SK-N-SH treated with all-trans-retinoic acid at 6 μM for 48 hours (cell line): ENCODE measurements around the gene EEF1AKMT3.

Source experiments
- ATAC-seq: fragments of 200-7000 bp; cut with Tn5 transposase; 3 replicates; pipeline ENCODE4 v1.9.1; 2020; ENCODE audit warnings: mild to moderate bottlenecking, moderate library complexity
- ARNTL ChIP-seq: fragments of 450-650 bp; formaldehyde crosslinking; IDR thresholded peaks from 2 replicates; pipeline ENCODE4 v1.5.0; 2020; ENCODE audit warnings: low read depth, mild to moderate bottlenecking, moderate library complexity, borderline replicate concordance
- CSDC2 ChIP-seq: fragments of 250-450 bp; sonication (Bioruptor Pico); IDR thresholded peaks from 2 replicates; pipeline ENCODE4 v1.5.0; 2020; ENCODE audit warnings: mild to moderate bottlenecking, moderate library complexity
- ESRRG ChIP-seq: fragments of 250-450 bp; sonication (Bioruptor Pico); IDR thresholded peaks from 2 replicates; pipeline ENCODE4 v1.6.1; 2021; ENCODE audit warnings: mild to moderate bottlenecking
- GLIS3 ChIP-seq: fragments of 250-450 bp; sonication (Bioruptor Pico); IDR thresholded peaks from 2 replicates; pipeline ENCODE4 v1.5.0; 2020; ENCODE audit warnings: mild to moderate bottlenecking, moderate library complexity
- OSR1 ChIP-seq: fragments of 250-450 bp; sonication (Bioruptor Pico); IDR thresholded peaks from 2 replicates; pipeline ENCODE4 v1.8.0; 2022; ENCODE audit warnings: moderate library complexity, mild to moderate bottlenecking, inconsistent platforms
- PPARA ChIP-seq: fragments of 250-450 bp; sonication (Bioruptor Pico); IDR thresholded peaks from 2 replicates; pipeline ENCODE4 v1.5.0; 2020; ENCODE audit warnings: mild to moderate bottlenecking, borderline replicate concordance
- SNAI2 ChIP-seq: fragments of 250-450 bp; sonication (Bioruptor Pico); IDR thresholded peaks from 2 replicates; pipeline ENCODE4 v1.5.0; 2020; ENCODE audit warnings: mild to moderate bottlenecking, moderate library complexity
- ZFP30 ChIP-seq: fragments of 450-650 bp; formaldehyde crosslinking; IDR thresholded peaks from 2 replicates; pipeline ENCODE4 v1.5.0; 2022; ENCODE audit warnings: mild to moderate bottlenecking, moderate library complexity
- ZNF565 ChIP-seq: fragments of 450-650 bp; formaldehyde crosslinking; conservative IDR thresholded peaks from 2 replicates; pipeline ENCODE4 v1.5.0; 2020; ENCODE audit warnings: low read depth, mild to moderate bottlenecking, moderate library complexity
- ZNF8 ChIP-seq: fragments of 450-650 bp; formaldehyde crosslinking; IDR thresholded peaks from 2 replicates; pipeline ENCODE4 v1.5.0; 2020; ENCODE audit warnings: mild to moderate bottlenecking, moderate library complexity
- TF ChIP-seq, protein P1 (sequence below): fragments of 250-450 bp; sonication (Bioruptor Pico); IDR thresholded peaks from 2 replicates; pipeline ENCODE4 v1.5.1; 2021; ENCODE audit warnings: mild to moderate bottlenecking, moderate library complexity
- TF ChIP-seq, protein P2 (sequence below): fragments of 250-450 bp; sonication (Bioruptor Pico); IDR thresholded peaks from 2 replicates; pipeline ENCODE4 v1.8.0; 2021; ENCODE audit warnings: low read depth, mild to moderate bottlenecking, moderate library complexity, borderline replicate concordance
- TF ChIP-seq, protein P3 (sequence below): fragments of 250-450 bp; sonication (Bioruptor Pico); IDR thresholded peaks from 2 replicates; pipeline ENCODE4 v1.5.1; 2020; ENCODE audit warnings: low read depth, mild to moderate bottlenecking, moderate library complexity
- TF ChIP-seq, protein P4 (sequence below): fragments of 250-450 bp; sonication (Bioruptor Pico); IDR thresholded peaks from 2 replicates; pipeline ENCODE4 v1.5.0; 2020; ENCODE audit warnings: mild to moderate bottlenecking, moderate library complexity
- TF ChIP-seq, protein P5 (sequence below): fragments of 250-450 bp; sonication (Bioruptor Pico); IDR thresholded peaks from 2 replicates; pipeline ENCODE4 v1.8.0; 2020; ENCODE audit warnings: mild to moderate bottlenecking, moderate library complexity, borderline replicate concordance

The EEF1AKMT3 gene

DNA sequence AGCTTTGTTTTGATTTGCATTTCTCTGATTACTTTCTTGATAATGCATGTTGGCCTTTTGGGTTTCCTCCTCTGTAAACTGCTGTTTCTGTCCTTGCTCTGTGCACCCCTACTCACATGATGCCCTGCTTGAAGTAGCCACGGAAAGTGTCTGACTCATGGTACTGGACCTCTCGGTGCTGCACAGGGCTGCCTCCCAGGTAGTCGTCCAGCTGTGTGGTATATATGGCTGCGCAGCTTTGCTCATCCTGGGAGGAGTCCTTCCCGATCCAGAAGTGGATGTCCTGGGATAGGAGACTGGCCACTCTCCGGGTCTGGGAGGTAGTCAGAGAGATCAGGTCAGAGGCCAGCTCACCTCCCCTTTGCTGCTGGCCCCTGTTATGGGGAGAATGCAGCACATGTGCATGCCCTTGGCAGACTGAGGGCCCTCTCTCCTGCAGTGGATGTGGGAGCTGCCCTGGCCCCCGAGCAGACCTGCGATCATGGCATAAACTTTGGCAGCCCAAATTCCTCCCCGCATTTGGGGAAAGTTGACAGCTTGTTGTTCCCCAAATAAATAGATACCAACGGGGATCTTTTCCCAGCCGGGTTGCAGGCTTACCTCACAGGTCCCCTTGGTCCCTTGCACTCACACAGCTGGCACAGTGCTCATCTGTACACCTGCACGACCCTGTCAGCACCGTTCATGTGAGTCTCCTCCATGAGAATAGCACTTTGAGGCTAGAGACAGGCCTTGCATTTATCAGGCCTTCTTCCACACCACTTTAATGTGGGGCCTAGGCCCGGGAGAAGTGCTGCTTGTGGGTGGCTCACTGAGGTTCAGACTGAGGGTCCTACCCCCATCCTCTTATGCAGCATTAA is 40.9 kb downstream of the EEF1AKMT3 start:
- TF ChIP-seq, protein P1, sequence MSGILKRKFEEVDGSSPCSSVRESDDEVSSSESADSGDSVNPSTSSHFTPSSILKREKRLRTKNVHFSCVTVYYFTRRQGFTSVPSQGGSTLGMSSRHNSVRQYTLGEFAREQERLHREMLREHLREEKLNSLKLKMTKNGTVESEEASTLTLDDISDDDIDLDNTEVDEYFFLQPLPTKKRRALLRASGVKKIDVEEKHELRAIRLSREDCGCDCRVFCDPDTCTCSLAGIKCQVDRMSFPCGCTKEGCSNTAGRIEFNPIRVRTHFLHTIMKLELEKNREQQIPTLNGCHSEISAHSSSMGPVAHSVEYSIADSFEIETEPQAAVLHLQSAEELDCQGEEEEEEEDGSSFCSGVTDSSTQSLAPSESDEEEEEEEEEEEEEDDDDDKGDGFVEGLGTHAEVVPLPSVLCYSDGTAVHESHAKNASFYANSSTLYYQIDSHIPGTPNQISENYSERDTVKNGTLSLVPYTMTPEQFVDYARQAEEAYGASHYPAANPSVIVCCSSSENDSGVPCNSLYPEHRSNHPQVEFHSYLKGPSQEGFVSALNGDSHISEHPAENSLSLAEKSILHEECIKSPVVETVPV (CRISPR knock-in tag) = no peak
- TF ChIP-seq ESRRG (CRISPR knock-in tag) (no peak), ZNF565 (no peak), CSDC2 (CRISPR knock-in tag) (no peak), SNAI2 (CRISPR knock-in tag) (no peak), ZFP30 (CRISPR knock-in tag) (no peak), OSR1 (no peak), ZNF8 (CRISPR knock-in tag) (no peak)
- TF ChIP-seq, protein P2, sequence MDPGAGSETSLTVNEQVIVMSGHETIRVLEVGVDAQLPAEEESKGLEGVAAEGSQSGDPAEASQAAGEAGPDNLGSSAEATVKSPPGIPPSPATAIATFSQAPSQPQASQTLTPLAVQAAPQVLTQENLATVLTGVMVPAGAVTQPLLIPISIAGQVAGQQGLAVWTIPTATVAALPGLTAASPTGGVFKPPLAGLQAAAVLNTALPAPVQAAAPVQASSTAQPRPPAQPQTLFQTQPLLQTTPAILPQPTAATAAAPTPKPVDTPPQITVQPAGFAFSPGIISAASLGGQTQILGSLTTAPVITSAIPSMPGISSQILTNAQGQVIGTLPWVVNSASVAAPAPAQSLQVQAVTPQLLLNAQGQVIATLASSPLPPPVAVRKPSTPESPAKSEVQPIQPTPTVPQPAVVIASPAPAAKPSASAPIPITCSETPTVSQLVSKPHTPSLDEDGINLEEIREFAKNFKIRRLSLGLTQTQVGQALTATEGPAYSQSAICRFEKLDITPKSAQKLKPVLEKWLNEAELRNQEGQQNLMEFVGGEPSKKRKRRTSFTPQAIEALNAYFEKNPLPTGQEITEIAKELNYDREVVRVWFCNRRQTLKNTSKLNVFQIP (CRISPR knock-in tag) = no peak
- TF ChIP-seq, protein P3, sequence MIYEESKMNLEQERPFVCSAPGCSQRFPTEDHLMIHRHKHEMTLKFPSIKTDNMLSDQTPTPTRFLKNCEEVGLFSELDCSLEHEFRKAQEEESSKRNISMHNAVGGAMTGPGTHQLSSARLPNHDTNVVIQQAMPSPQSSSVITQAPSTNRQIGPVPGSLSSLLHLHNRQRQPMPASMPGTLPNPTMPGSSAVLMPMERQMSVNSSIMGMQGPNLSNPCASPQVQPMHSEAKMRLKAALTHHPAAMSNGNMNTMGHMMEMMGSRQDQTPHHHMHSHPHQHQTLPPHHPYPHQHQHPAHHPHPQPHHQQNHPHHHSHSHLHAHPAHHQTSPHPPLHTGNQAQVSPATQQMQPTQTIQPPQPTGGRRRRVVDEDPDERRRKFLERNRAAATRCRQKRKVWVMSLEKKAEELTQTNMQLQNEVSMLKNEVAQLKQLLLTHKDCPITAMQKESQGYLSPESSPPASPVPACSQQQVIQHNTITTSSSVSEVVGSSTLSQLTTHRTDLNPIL (CRISPR knock-in tag) = no peak
- TF ChIP-seq, protein P4, sequence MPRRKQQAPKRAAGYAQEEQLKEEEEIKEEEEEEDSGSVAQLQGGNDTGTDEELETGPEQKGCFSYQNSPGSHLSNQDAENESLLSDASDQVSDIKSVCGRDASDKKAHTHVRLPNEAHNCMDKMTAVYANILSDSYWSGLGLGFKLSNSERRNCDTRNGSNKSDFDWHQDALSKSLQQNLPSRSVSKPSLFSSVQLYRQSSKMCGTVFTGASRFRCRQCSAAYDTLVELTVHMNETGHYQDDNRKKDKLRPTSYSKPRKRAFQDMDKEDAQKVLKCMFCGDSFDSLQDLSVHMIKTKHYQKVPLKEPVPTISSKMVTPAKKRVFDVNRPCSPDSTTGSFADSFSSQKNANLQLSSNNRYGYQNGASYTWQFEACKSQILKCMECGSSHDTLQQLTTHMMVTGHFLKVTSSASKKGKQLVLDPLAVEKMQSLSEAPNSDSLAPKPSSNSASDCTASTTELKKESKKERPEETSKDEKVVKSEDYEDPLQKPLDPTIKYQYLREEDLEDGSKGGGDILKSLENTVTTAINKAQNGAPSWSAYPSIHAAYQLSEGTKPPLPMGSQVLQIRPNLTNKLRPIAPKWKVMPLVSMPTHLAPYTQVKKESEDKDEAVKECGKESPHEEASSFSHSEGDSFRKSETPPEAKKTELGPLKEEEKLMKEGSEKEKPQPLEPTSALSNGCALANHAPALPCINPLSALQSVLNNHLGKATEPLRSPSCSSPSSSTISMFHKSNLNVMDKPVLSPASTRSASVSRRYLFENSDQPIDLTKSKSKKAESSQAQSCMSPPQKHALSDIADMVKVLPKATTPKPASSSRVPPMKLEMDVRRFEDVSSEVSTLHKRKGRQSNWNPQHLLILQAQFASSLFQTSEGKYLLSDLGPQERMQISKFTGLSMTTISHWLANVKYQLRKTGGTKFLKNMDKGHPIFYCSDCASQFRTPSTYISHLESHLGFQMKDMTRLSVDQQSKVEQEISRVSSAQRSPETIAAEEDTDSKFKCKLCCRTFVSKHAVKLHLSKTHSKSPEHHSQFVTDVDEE (CRISPR knock-in tag) = no peak
- no peak; the same call in 2 of the 3 replicates for ATAC-seq

DNA sequence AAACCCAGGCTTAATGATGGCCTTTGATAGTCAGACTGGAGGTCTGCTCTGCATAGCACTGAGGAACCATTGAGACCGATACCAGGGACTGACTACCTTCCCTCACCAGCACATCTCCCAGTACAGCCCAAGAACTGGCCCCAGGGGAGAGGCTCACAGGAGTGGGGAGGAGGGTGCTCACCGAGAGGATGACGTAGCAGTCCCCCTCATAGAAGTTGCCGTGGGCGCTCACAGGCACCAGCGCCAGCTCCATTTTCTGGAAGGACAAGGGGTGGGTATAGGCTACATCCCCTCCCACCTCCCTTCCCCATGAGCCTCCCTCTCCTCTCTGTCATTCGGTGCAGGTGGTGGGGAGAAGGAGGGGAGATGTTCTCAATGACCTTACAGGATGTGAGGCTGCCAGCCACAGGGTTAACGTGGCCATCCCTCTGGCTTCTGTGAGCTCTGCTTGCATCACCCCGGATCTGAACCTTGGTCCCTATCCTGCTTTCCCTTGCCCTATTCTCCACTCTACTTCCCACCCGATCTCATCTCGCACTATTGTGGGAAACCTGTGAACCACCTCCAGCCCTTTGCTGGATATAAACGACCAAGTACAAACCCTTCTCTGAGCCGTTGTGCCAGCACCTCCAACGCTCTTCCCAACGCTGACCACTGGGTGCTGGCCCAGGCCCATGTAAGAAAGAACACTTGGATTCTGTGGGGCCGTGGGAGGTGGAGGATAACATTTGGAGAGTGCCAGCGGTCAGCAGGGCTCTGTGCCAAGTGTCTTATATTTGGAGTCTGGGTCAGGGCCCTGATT is 41.8 kb downstream of the EEF1AKMT3 start:
- TF ChIP-seq, protein P1 (CRISPR knock-in tag) = no peak
- TF ChIP-seq, protein P4 (CRISPR knock-in tag) = no peak
- TF ChIP-seq GLIS3 = no peak
- TF ChIP-seq, protein P5, sequence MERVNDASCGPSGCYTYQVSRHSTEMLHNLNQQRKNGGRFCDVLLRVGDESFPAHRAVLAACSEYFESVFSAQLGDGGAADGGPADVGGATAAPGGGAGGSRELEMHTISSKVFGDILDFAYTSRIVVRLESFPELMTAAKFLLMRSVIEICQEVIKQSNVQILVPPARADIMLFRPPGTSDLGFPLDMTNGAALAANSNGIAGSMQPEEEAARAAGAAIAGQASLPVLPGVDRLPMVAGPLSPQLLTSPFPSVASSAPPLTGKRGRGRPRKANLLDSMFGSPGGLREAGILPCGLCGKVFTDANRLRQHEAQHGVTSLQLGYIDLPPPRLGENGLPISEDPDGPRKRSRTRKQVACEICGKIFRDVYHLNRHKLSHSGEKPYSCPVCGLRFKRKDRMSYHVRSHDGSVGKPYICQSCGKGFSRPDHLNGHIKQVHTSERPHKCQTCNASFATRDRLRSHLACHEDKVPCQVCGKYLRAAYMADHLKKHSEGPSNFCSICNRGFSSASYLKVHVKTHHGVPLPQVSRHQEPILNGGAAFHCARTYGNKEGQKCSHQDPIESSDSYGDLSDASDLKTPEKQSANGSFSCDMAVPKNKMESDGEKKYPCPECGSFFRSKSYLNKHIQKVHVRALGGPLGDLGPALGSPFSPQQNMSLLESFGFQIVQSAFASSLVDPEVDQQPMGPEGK = no peak
- no peak for TF ChIP-seq ZFP30 (CRISPR knock-in tag)
- no peak for TF ChIP-seq ARNTL (CRISPR knock-in tag)
- TF ChIP-seq ESRRG (CRISPR knock-in tag) = no peak
- TF ChIP-seq CSDC2 (CRISPR knock-in tag) = no peak
- no peak for TF ChIP-seq OSR1
- no peak for TF ChIP-seq PPARA
- TF ChIP-seq, all 23 proteins: peak for 0
- ATAC-seq = no peak; the same call in 2 of the 3 replicates
